AG09309 (cell line): ENCODE data around the gene ABCB4.

Source experiments
- DNase-seq: peaks from one replicate; pipeline ENCODE4 v3.0.0-alpha.2; 2010; ENCODE audit warnings: low read depth
- H3K4me3 ChIP-seq: 2 replicates; pipeline ENCODE4 v1.5.1; 2011; ENCODE audit warnings: mild to moderate bottlenecking, low read depth, low read length, moderate library complexity; ENCODE audit not compliant: control insufficient read depth
- CTCF ChIP-seq: IDR thresholded peaks from 2 replicates; pipeline ENCODE4 v1.5.1; 2011; ENCODE audit warnings: mild to moderate bottlenecking, low read depth, low read length, inconsistent platforms; ENCODE audit not compliant: insufficient read depth, control insufficient read depth; ENCODE audit errors: missing control alignments

ABCB4 gene

GRCh38 chr7:87432536-87432935 is 42.9 kb downstream of the ABCB4 start:
- no peak for TF ChIP-seq CTCF
- no peak for DNase-seq
- no peak overlapping the region for H3K4me3 ChIP-seq

- H3K4me3 ChIP-seq, result no peak overlapping the region
- DNase-seq, result no peak
- TF ChIP-seq CTCF, result no peak
Measured at GRCh38 chr7:87427288-87427687, 48.2 kb downstream of the ABCB4 start.

DNA sequence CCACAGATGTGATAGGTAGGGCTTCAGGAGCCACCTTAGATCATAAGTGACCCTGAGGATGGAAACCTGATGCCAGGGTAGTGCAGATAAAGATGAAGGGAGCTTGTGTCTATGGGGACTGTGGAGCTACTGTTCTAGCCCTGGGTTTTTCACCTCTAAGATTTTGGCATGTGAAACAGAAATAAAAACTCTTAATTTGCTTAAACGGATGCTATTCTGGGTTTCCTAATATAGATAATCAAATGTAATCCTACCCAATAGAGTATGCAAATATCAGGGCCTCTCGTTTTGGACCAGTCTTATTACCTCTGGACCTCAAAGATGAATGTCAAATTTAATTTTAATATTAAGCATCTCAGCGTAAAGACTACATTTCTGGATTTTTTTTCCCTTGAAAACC is 49.3 kb downstream of the ABCB4 start:
- no peak for TF ChIP-seq CTCF
- no peak overlapping the region for H3K4me3 ChIP-seq
- no peak for DNase-seq

DNA sequence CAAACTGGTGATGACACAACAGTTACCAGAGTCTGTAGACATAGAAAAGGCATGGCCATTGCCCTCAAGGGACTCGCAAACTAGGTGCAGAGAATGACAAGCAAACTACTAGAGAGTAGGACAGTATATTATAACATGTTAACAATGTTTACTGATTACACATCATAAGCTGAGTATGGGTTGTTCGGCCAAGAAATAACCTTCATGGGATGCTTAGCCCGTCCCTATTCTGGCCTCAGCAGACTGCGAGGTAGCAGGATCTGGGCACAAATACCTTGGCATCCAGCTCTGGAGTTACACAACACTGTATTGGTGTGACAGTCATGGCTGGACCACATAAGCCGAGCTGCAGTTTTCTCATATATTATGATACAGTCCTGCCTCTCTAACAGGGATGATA is 51.4 kb downstream of the ABCB4 start:
- no peak for DNase-seq
- no peak overlapping the region for H3K4me3 ChIP-seq
- TF ChIP-seq CTCF, result no peak

DNA sequence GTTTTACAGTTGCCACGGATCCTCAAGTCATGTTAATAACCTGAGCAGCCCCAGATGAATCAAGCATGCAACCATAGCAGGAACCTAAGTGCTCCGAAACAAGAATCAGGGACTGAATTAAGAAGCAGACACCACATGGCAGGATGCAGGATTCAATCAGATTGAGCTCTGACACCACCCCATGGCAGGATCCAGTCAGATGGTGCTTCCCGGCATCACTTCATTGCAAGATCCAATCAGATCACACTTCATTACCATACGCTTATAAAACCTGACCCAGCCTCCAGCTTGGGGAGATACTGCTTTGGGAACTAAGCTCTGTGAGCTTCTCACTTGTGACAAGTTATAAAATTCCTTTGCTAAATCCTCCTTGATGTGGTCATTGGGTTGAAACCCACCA is 55.3 kb downstream of the ABCB4 start:
- TF ChIP-seq CTCF, result no peak
- DNase-seq, result no peak
- no peak overlapping the region for H3K4me3 ChIP-seq

DNA sequence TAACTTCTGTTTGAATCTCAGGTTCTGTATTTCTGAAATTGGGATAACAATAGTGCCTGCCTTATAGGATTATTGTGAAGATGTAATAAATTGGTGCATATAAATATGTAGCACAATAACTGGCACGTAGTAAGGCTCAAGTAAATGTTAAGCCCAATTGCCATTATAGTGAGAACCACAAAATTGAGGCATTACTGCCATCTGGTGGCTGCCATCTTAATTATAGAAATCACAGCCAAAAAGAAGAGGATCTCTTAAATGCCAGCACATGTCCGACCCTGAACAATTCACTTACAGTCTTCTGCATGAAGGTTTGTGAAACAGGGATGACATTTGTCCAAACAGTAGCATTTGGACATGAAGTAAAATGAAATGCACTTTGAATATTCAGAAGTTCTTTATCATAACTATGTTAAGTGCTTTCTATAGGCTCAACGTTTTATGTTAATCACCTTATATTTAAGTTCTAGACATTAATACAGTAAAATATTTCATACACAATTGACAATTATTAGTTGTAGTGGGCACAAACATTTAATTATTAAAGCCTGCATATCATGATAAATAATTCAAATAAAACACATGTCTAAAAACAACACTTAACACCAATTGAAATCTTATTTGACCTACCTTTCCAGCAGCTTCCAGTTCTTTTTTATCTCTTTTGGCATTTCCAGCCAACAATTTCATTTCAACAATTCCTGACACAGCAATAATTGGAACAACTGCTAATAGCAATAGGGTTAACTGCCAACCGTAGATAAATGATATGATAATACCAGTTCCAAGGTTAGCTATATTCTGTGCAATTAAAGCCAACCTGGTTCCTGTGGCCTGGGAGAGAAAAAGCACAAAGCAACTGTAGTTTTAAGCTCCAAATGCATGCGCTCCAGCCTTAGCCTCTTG is 58.5 kb downstream of the ABCB4 start:
- H3K4me3 ChIP-seq, result no peak overlapping the region
- no peak for DNase-seq
- TF ChIP-seq CTCF, result peak; percentile 52
